HEK293 (cell line): ENCODE results near the gene PLCB1.

ENCODE experiments used
- CTCF ChIA-PET: fragments of 350-600 bp; formaldehyde crosslinking; extraction: SDS; loops from one replicate; lab custom pipeline; 2021; ENCODE audit warnings: antibody characterized with exemption; lab: Yijun Ruan, JAX
- POLR2A ChIA-PET: fragments of 300-600 bp; formaldehyde crosslinking; extraction: SDS; loops from one replicate; lab custom pipeline; 2020; ENCODE audit warnings: antibody characterized with exemption, inconsistent platforms; lab: Yijun Ruan, JAX
- H3K27ac ChIP-seq: fragments of 200-500 bp; sonication (Bioruptor generic); 2 replicates; pipeline ENCODE4 v1.5.1; 2014; ENCODE audit warnings: low read depth, low read length, control low read depth, inconsistent platforms; ENCODE audit errors: extremely low read depth
- H3K36me3 ChIP-seq, 2 experiments: fragments of 200-500 bp in 1 of 2; sonication (Bioruptor generic) in 1 of 2; 1 replicate in 1 of 2; 2 replicates in 1 of 2; pipeline ENCODE4 v1.5.1; 2014 to 2017; ENCODE audit warnings: inconsistent platforms in 2 of 2, low read length in 2 of 2; ENCODE audit not compliant: control insufficient read depth in 2 of 2, insufficient read depth in 1 of 2
- H3K4me1 ChIP-seq: fragments of 200-500 bp; sonication (Bioruptor generic); 2 replicates; pipeline ENCODE4 v1.5.1; 2014; ENCODE audit warnings: mild to moderate bottlenecking, low read length, inconsistent platforms; ENCODE audit not compliant: control insufficient read depth, insufficient read depth
- H3K4me3 ChIP-seq: 2 replicates; pipeline ENCODE4 v1.5.1; 2011; ENCODE audit warnings: low read depth, mild to moderate bottlenecking, control low read depth, low read length, moderate library complexity
- H3K9me3 ChIP-seq: fragments of 200-500 bp; sonication (Bioruptor generic); 2 replicates; pipeline ENCODE4 v1.5.1; 2014; ENCODE audit warnings: low read depth, low read length, inconsistent platforms; ENCODE audit not compliant: control insufficient read depth, insufficient read depth
- BCL11A ChIP-seq: fragments of 450-650 bp; formaldehyde crosslinking; IDR thresholded peaks from 2 replicates; pipeline ENCODE4 v1.5.1; 2016; ENCODE audit warnings: low read depth, missing biosample characterization, missing genetic modification characterization
- FEZF1 ChIP-seq: fragments of 450-650 bp; formaldehyde crosslinking; IDR thresholded peaks from 2 replicates; pipeline ENCODE4 v1.5.1; 2016; ENCODE audit warnings: missing biosample characterization, missing genetic modification characterization
- MZF1 ChIP-seq: fragments of 450-650 bp; formaldehyde crosslinking; IDR thresholded peaks from 2 replicates; pipeline ENCODE4 v1.5.1; 2017; ENCODE audit warnings: missing biosample characterization, missing genetic modification characterization, borderline replicate concordance
- RBAK ChIP-seq: fragments of 450-650 bp; formaldehyde crosslinking; IDR thresholded peaks from 2 replicates; pipeline ENCODE4 v1.5.1; 2016; ENCODE audit warnings: missing biosample characterization, missing genetic modification characterization
- ZBTB44 ChIP-seq: fragments of 450-650 bp; IDR thresholded peaks from 2 replicates; pipeline ENCODE4 v1.5.1; 2018; ENCODE audit warnings: missing biosample characterization, mild to moderate bottlenecking, missing genetic modification characterization
- ZBTB6 ChIP-seq: fragments of 450-650 bp; formaldehyde crosslinking; IDR thresholded peaks from 2 replicates; pipeline ENCODE4 v1.5.1; 2017; ENCODE audit warnings: missing biosample characterization, missing genetic modification characterization
- ZNF175 ChIP-seq: fragments of 450-650 bp; formaldehyde crosslinking; IDR thresholded peaks from 2 replicates; pipeline ENCODE4 v1.5.1; 2016; ENCODE audit warnings: missing biosample characterization, missing genetic modification characterization
- ZNF274 ChIP-seq, 2 experiments: fragments of 200-500 bp in 1 of 2; fragments of 450-650 bp in 1 of 2; sonication (Bioruptor generic) in 1 of 2; formaldehyde crosslinking in 1 of 2; IDR thresholded peaks; 2 replicates each; pipeline versions ENCODE4 v1.5.1 to v1.6.1; 2014 to 2016; ENCODE audit warnings: borderline replicate concordance in 1 of 2, inconsistent platforms in 1 of 2, low read length in 1 of 2, missing biosample characterization in 1 of 2, missing genetic modification characterization in 1 of 2
- ZNF335 ChIP-seq: fragments of 450-650 bp; formaldehyde crosslinking; conservative IDR thresholded peaks from 2 replicates; pipeline ENCODE4 v1.5.1; 2016; ENCODE audit warnings: missing biosample characterization, missing genetic modification characterization
- ZNF354C ChIP-seq: fragments of 450-650 bp; formaldehyde crosslinking; IDR thresholded peaks from 2 replicates; pipeline ENCODE4 v1.5.1; 2016; ENCODE audit warnings: missing biosample characterization, missing genetic modification characterization, low read depth, borderline replicate concordance
- ZNF394 ChIP-seq: fragments of 450-650 bp; formaldehyde crosslinking; IDR thresholded peaks from 2 replicates; pipeline ENCODE4 v1.5.1; 2016; ENCODE audit warnings: missing biosample characterization, missing genetic modification characterization, mild to moderate bottlenecking, moderate library complexity, borderline replicate concordance
- ZNF501 ChIP-seq: fragments of 450-650 bp; formaldehyde crosslinking; IDR thresholded peaks from 2 replicates; pipeline ENCODE4 v1.5.1; 2016; ENCODE audit warnings: missing biosample characterization, missing genetic modification characterization
- ZNF514 ChIP-seq: fragments of 450-650 bp; formaldehyde crosslinking; IDR thresholded peaks from 2 replicates; pipeline ENCODE4 v1.5.1; 2016; ENCODE audit warnings: missing biosample characterization, missing genetic modification characterization
- ZNF518A ChIP-seq: fragments of 450-650 bp; formaldehyde crosslinking; conservative IDR thresholded peaks from 2 replicates; pipeline ENCODE4 v1.5.1; 2016; ENCODE audit warnings: low read depth, missing biosample characterization, missing genetic modification characterization
- ZNF626 ChIP-seq: fragments of 450-650 bp; sonication (Bioruptor Pico); formaldehyde crosslinking; IDR thresholded peaks from 2 replicates; pipeline ENCODE4 v1.5.1; 2018; ENCODE audit warnings: missing biosample characterization, missing genetic modification characterization, inconsistent platforms
- ZNF707 ChIP-seq: fragments of 450-650 bp; formaldehyde crosslinking; IDR thresholded peaks from 2 replicates; pipeline ENCODE4 v1.5.1; 2016; ENCODE audit warnings: missing biosample characterization, missing genetic modification characterization
- ZNF776 ChIP-seq: fragments of 450-650 bp; formaldehyde crosslinking; IDR thresholded peaks from 2 replicates; pipeline ENCODE4 v1.5.0; 2017; ENCODE audit warnings: missing biosample characterization, missing genetic modification characterization, borderline replicate concordance
- ZNF830 ChIP-seq: fragments of 450-650 bp; IDR thresholded peaks from 2 replicates; pipeline ENCODE4 v1.5.0; 2018; ENCODE audit warnings: missing biosample characterization, missing genetic modification characterization, low read depth, mild to moderate bottlenecking, moderate library complexity
- TF ChIP-seq, protein P1 (sequence below): fragments of 450-650 bp; formaldehyde crosslinking; IDR thresholded peaks from 2 replicates; pipeline ENCODE4 v1.5.1; 2016; ENCODE audit warnings: missing biosample characterization, missing genetic modification characterization
- TF ChIP-seq, protein P2 (sequence below): fragments of 450-650 bp; formaldehyde crosslinking; IDR thresholded peaks from 2 replicates; pipeline ENCODE4 v1.5.1; 2016; ENCODE audit warnings: missing biosample characterization, missing genetic modification characterization
- TF ChIP-seq, protein P3 (sequence below): fragments of 450-650 bp; formaldehyde crosslinking; IDR thresholded peaks from 2 replicates; pipeline ENCODE4 v1.5.1; 2016; ENCODE audit warnings: missing biosample characterization, missing genetic modification characterization

The PLCB1 gene

GRCh38 chr20:8726460-8726859 is 594.4 kb downstream of the PLCB1 start (continued):
- TF ChIP-seq, protein P1, sequence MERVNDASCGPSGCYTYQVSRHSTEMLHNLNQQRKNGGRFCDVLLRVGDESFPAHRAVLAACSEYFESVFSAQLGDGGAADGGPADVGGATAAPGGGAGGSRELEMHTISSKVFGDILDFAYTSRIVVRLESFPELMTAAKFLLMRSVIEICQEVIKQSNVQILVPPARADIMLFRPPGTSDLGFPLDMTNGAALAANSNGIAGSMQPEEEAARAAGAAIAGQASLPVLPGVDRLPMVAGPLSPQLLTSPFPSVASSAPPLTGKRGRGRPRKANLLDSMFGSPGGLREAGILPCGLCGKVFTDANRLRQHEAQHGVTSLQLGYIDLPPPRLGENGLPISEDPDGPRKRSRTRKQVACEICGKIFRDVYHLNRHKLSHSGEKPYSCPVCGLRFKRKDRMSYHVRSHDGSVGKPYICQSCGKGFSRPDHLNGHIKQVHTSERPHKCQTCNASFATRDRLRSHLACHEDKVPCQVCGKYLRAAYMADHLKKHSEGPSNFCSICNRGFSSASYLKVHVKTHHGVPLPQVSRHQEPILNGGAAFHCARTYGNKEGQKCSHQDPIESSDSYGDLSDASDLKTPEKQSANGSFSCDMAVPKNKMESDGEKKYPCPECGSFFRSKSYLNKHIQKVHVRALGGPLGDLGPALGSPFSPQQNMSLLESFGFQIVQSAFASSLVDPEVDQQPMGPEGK, result no peak
- TF ChIP-seq ZBTB44 (tag by site-specific recombination) (no peak), ZNF354C (no peak), ZNF335 (no peak), ZNF626 (tag by site-specific recombination) (no peak), RBAK (tag by site-specific recombination) (no peak), ZNF394 (no peak), ZNF707 (tag by site-specific recombination) (no peak)

GRCh38 chr20:8735014-8735413 is 602.9 kb downstream of the PLCB1 start:
- POLR2A ChIA-PET, result no interaction called here

GRCh38 chr20:8735674-8736073 is 603.6 kb downstream of the PLCB1 start:
- Histone ChIP-seq H3K27ac (no peak overlapping the region), H3K36me3 (peaks cover 0 to 9% of the 10 kb centered on the region in 2 experiments; a peak in 1 of 3 replicates), H3K4me1 (no peaks in the 10 kb centered on the region), H3K9me3 (no peaks in the 10 kb centered on the region), H3K4me3 (no peak overlapping the region)
- CTCF ChIA-PET, result interaction anchor here (0.6 to 2.8 kb wide), 4 partner anchors 9 to 693 kb away, joined by 3 to 18 read pairs (median 6); no protein-coding TSS in a partner anchor
- POLR2A ChIA-PET, result no interaction called here
- TF ChIP-seq ZNF175 (tag by site-specific recombination) (no peak), ZBTB6 (tag by site-specific recombination) (no peak), ZNF830 (tag by site-specific recombination) (no peak), ZNF501 (tag by site-specific recombination) (no peak), ZNF776 (no peak), ZNF518A (tag by site-specific recombination) (no peak), ZNF274 (IDR thresholded peaks at IDR 0.05; ENCODE audit: low read length) (no peak), ZNF274 (tag by site-specific recombination; IDR thresholded peaks at IDR 0.05; ENCODE audit: borderline replicate concordance) (no peak), FEZF1 (tag by site-specific recombination) (no peak), BCL11A (tag by site-specific recombination) (no peak), ZNF335 (no peak)
- TF ChIP-seq, protein P2, sequence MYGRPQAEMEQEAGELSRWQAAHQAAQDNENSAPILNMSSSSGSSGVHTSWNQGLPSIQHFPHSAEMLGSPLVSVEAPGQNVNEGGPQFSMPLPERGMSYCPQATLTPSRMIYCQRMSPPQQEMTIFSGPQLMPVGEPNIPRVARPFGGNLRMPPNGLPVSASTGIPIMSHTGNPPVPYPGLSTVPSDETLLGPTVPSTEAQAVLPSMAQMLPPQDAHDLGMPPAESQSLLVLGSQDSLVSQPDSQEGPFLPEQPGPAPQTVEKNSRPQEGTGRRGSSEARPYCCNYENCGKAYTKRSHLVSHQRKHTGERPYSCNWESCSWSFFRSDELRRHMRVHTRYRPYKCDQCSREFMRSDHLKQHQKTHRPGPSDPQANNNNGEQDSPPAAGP (tag by site-specific recombination), result no peak
- TF ChIP-seq, protein P3, sequence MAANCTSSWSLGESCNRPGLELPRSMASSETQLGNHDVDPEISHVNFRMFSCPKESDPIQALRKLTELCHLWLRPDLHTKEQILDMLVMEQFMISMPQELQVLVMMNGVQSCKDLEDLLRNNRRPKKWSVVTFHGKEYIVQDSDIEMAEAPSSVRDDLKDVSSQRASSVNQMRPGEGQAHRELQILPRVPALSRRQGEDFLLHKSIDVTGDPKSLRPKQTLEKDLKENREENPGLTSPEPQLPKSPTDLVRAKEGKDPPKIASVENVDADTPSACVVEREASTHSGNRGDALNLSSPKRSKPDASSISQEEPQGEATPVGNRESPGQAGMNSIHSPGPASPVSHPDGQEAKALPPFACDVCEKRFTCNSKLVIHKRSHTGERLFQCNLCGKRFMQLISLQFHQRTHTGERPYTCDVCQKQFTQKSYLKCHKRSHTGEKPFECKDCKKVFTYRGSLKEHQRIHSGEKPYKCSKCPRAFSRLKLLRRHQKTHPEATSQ (tag by site-specific recombination), result no peak

More at GRCh38 chr20:8735014-8735413, 602.9 kb downstream of the PLCB1 start:
- Histone ChIP-seq H3K4me3 (no peak overlapping the region), H3K36me3 (peaks cover 0 to 3% of the 10 kb centered on the region in 2 experiments; a peak in 1 of 3 replicates), H3K4me1 (no peaks in the 10 kb centered on the region), H3K9me3 (no peaks in the 10 kb centered on the region), H3K27ac (no peak overlapping the region)
- CTCF ChIA-PET, result interaction anchor here (1.9 to 2.8 kb wide), 2 partner anchors 13 to 16 kb away, joined by 5 to 18 read pairs; no protein-coding TSS in a partner anchor
- TF ChIP-seq ZNF175 (tag by site-specific recombination), result no peak
- no peak for TF ChIP-seq ZNF514 (tag by site-specific recombination)
- TF ChIP-seq MZF1 (tag by site-specific recombination), result no peak
